ENCODE data around the gene GPR176.

Gene GPR176

GRCh38 chr15:39888809-39889208 is 31.3 kb downstream of the GPR176 start:
- no peak for DNase-seq

DNA sequence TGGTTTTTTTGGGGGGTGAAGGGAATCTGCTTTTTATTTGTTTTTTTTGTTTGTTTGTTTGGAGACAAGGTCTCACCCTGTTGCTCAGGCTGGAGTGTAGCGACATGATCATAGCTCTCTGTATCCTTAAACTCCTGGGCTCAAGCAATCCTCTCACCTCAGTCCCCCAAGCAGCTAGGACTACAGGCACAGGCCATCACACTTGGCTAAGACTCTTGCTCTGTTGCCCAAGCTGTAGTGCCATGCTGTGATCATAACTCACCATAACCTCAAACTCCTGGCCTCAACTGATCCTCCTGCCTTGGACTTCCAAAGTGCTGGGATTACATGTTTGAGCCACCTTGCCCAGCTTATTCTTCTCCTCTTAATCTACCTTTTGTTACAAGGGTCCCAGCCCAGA is 31.8 kb downstream of the GPR176 start:
- no peak for DNase-seq

DNA sequence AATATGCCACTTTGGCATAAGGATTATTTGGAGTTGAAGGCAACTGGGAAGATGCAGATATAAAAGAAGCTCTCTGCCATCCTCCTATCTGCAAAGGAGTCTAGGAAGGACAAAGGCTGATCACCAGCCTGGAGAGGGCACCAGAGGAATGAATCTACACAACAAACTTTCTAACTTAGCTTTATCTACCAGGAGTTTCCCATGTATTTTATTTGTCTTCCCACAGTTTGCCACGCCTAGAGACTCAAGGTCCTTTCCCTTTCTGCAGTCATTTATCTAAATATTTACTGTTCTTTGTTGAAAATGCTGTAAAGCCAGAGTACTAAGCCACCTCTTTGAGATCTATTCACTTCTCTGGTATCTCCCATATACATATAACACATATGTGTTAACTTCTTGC is 32.2 kb downstream of the GPR176 start:
- no peak for DNase-seq

DNA sequence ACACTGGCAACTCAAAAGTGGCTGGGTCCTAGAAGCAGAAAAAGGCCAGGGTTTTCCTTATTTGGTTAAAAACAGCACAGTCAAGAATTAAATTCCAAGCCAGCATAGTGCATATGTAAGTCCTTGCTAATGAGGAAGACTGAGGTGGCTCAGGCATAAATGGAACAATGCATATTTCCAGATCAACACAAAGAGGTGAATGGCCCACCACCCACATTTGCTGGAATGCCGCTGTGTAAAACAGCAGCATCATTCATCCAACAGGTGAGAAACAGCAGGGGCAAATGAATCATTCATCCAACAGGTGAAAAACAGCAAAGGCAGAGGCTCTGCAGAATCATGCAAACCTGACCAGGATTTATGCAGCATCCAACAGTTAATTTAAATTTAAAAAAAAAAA is 32.9 kb downstream of the GPR176 start:
- no peak for DNase-seq

GRCh38 chr15:39886418-39886817 is 33.6 kb downstream of the GPR176 start:
- DNase-seq: no peak

- DNase-seq: no peak
These were observed 34.8 kb downstream of the GPR176 start for GRCh38 chr15:39885099-39885777.

- no peak for DNase-seq
These were observed 35.7 kb downstream of the GPR176 start for GRCh38 chr15:39884351-39884750.

- DNase-seq: no peak
These were observed 37.5 kb downstream of the GPR176 start for GRCh38 chr15:39882602-39883001.

DNA sequence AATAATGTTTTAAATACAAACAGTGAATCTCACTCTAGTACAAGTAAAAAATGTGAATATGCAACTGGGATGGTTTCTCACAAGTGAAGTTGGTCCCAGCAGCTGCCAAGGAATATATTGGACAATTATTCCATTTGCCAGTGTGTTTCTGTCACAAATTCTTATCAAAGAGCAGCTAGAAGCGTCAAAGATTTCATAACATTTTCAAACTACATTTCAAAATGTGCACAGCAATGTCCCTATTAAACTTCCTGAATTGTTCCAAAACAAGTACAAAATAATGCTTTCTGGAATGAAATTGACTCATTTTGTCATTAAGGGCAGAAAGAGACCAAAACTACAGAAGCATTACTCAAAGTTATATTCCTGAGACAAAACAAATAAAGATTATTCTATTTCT is 38.3 kb downstream of the GPR176 start:
- no peak for DNase-seq

DNA sequence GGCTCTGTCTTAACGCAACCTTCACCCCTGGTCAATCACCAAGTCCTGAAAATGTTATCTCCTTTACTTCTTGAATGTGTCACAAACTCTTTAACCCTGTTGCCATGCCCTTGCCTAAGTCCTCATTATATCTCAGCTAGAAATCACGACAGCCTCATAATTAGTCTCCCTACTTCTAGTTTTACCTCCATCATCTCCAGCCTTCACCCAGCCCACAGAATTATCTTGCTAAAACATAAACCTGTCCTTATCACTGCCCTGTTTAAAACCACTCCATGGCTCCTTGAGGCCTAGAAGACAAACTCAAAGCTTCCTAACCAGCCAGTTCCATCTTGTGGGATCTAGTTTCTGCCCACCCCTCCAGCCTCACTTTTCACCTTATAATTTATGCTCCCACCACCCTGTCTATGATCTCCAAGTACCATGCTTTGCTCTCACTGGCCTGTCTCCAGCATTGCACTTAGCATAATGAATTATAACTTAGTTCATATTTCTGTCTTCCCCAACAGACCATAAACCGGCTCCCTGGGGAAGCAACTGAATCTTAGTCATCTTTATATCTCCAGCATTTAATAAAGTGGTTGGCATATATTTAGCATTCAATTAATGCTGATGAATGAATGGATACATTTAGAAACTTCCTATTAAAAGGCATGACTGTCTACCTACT is 39.2 kb downstream of the GPR176 start:
- no peak for DNase-seq

DNA sequence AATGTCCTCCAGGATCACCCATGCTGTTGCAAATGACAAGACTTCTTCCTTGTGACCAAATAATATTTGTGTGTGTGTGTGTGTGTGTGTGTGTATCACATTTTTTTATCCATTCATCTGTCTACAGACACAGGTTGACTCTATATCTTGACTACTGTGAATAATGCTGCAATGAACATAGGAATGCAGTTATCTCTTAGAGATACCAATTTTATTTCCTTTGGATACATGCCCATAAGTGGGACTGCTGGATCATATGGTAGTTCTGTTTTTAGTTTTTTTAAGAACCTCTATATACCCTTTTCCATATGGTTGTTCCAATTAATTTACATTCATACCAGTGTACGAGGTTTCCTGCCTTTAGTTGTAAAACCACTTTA is 41.7 kb downstream of the GPR176 start:
- DNase-seq: no peak

DNA sequence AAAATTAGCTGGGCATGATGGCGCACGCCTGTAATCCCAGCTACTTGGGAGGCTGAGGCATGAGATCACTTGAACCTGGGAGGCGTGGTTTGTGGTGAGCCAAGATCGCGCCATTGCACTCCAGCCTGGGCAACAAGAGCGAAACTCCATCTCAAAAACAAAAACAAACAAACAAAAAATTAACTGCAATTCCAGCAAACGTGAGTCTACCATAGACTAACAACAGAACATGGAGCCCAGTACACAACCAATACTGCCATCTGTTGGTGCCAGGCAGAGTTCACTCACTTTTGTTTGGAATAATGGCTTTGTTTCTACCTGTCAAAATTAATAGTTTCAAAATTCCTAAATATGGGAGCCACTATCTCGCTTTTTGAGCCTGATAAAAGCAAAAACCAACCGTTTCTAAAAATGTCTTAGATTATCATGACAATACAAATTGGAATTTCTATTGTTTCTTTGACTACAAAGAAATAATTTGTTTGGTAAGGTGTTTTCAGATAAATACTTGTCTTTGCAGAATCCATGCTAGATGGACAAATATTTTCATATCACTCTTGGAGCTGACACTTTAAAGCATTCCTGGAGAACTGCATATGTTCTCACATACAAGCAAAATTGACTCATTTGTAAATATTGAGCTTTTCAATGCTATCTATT is 45.0 kb downstream of the GPR176 start:
- DNase-seq: peak; percentile 9

DNA sequence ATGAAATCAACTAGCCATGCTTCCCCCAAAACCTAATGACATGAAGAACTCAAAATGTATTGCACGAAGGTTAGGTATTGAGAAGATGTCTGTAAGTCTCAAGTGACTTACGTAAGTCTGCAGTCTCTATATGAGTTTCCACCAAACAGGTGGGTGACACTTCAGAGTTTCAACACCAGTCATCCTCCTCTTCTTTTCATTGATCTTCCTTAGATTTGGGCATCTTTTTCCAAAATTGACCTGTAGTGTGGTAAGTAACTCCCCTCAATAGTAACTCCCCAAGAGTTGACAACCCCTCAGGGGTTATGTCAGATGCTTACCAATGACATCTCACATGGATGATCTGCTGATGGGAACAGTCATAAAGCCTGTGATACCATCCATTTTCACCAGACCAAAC is 46.1 kb downstream of the GPR176 start:
- no peak for DNase-seq

GRCh38 chr15:39870537-39870936 is 49.5 kb downstream of the GPR176 start:
- DNase-seq: no peak

- DNase-seq: no peak
These were observed 50.1 kb downstream of the GPR176 start for GRCh38 chr15:39869858-39870515.

DNA sequence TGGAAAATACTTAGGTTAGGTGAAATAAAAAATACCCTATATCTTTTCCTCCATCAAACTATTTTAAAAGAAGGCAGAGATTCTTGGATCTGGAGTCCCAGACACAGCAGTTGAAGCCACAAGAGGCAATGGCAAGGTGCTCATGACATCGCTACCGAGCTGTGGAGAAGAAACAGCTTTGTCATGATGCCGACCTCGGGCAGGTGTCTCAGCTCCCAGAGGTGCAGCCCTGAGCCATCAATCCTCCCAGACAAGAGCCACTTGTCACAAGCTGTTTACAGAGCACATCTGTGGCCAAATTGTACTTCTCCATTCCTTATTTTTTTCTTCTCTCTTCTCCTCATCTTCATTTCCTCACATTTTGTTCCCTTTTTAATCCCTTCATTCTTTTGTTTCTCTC is 50.8 kb downstream of the GPR176 start:
- DNase-seq: no peak

DNA sequence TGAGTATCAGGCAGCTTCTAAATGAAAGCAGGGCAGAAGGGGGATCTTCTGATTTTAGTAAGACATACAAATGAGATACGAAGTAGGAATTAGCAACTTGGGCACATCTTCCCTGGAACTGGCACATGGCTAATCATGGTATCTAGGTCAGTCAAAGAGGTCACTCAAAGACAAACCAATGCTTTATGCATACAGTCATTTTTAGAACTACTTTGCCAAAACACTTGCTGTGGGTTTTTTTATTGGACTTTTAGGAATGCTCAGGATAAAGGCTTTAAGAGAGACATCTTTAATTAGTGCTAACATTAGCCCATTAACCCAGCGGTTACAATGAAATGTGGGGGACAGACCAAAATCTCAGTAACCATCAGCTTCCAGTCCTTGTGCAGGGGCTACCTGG is 51.7 kb downstream of the GPR176 start:
- no peak for DNase-seq

DNA sequence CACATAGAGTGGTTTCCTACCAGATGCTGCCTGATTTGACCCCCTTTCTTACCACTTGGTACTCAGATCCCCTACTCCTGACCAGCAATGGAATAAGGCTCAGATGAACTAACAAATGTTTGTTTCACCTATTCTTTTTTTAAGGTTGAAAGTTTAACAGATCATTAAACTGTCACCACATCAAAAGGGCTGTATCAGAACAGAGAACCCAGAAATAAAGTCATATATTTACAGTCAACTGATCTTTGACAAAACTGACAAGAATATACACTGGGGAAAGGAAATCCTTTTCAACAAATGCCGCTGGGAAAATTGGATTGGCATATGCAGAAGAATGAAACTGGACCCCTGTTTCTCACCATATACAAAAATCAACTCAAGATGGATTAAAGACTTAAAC is 56.0 kb downstream of the GPR176 start:
- DNase-seq: no peak

GRCh38 chr15:39860871-39861270 is 59.2 kb downstream of the GPR176 start:
- DNase-seq: no peak

DNA sequence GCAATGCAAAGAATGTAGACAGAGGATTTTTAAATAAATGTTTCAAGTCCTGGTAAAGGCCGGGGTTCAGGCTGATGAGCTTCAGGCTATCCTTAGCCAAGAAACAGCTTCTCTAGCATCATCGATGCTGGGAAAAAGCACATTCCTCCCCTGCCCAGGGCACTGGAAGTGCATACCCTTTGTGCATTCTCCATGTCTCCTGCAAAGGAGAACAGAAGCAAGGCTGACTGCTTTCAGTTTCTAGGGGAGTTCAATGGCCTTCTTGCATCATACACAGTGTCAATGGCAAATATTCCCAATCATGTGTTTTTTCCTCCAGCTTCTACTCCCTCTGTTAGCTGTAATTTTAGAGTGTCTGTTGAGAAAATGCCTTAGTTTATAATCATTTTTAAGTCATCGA is 59.9 kb downstream of the GPR176 start:
- DNase-seq: no peak

GRCh38 chr15:39859636-39860035 is 60.4 kb downstream of the GPR176 start:
- DNase-seq: no peak

- DNase-seq: no peak
These were observed 62.9 kb downstream of the GPR176 start for GRCh38 chr15:39857132-39857531.

- DNase-seq: no peak
These were observed 63.7 kb downstream of the GPR176 start for GRCh38 chr15:39856357-39856756.

DNA sequence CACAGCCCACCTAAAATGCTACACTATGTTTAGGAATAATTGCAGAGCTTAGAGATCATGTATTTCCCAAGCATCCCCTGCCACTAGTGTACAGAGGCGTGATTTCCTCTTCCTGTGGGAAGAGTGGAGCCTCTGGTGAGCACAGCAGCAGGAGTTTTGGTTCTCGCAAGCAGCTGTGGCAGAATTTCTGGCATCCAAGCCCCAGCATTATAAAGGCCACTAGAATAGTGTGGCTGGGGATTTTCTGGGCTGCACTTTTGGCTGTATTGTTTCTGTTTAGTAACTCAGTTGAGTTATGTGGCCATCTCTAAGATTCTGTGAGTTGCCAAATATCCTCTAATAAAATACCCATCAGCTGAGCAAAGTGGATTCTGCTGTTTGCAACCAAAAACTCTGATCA is 64.7 kb downstream of the GPR176 start:
- no peak for DNase-seq

Measured in KG1 (cell line).